ENCODE measurements around the gene TFAP2B. TPM values are rescaled to one million over a fixed set of nuclear protein-coding genes. Genes with fewer than 3 reads are reported as not detected.

The TFAP2B gene
- not detected for total RNA-seq

- in situ Hi-C loops (cut with MboI; ENCODE audit: low pct_ligation_motif_present in 1 of 4, low pct_unique_long_range_greater_than_20kb in 1 of 4, low sequenced_read_pairs in 3 of 4) (loop anchor here (10.0 to 25.0 kb wide), 6 partner anchors 544 to 1219 kb away; no protein-coding TSS in a partner anchor), intact Hi-C loops (cut with DNase I; ENCODE audit: low total_unique reads) (no loop called here)
- Histone ChIP-seq H3K27ac (no peak within 1 kb of the TSS), H3K36me3 (no peaks in the 10 kb centered on the region), H3K27me3 (peaks cover 98% of the 10 kb centered on the region), H3K9me3 (no peaks in the 10 kb centered on the region), H3K4me3 (peak within 1 kb of the TSS in 1 of 4 donors; percentile 35), H3K4me1 (peaks cover 0 to 26% (median 12%) of the 10 kb centered on the region in 4 donors)
- no peak for TF ChIP-seq EP300 (IDR thresholded peaks at IDR 0.05; ENCODE audit: low read depth)
- TF ChIP-seq, protein P1, sequence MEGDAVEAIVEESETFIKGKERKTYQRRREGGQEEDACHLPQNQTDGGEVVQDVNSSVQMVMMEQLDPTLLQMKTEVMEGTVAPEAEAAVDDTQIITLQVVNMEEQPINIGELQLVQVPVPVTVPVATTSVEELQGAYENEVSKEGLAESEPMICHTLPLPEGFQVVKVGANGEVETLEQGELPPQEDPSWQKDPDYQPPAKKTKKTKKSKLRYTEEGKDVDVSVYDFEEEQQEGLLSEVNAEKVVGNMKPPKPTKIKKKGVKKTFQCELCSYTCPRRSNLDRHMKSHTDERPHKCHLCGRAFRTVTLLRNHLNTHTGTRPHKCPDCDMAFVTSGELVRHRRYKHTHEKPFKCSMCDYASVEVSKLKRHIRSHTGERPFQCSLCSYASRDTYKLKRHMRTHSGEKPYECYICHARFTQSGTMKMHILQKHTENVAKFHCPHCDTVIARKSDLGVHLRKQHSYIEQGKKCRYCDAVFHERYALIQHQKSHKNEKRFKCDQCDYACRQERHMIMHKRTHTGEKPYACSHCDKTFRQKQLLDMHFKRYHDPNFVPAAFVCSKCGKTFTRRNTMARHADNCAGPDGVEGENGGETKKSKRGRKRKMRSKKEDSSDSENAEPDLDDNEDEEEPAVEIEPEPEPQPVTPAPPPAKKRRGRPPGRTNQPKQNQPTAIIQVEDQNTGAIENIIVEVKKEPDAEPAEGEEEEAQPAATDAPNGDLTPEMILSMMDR (IDR thresholded peaks at IDR 0.05): no peak
- TF ChIP-seq POLR2A (IDR thresholded peaks at IDR 0.05): no peak
- TF ChIP-seq POLR2AphosphoS5 (IDR thresholded peaks at IDR 0.05): no peak
- DNase-seq: no peak
- WGBS, 2 donors (ENCODE audit: low coverage in 1 of 2): 6 to 23% methylated on average over 4 to 7 of the region's 7 CpGs
Observed at GRCh38 chr6:50818673-50819072, at the start of gene TFAP2B. Gene TFAP2B (plus strand): TSS chr6:50818871. CDS start chr6:50818892, 21 bp downstream.

GRCh38 chr6:50778696-50779095, 40.0 kb upstream of the TFAP2B start:
- intact Hi-C loops (cut with DNase I; ENCODE audit: low total_unique reads): no loop called here
- in situ Hi-C loops (cut with MboI; ENCODE audit: low pct_ligation_motif_present in 1 of 4, low pct_unique_long_range_greater_than_20kb in 1 of 4, low sequenced_read_pairs in 3 of 4): no loop called here
- Histone ChIP-seq H3K27ac (no peak overlapping the region), H3K27me3 (no peaks in the 10 kb centered on the region), H3K9me3 (no peaks in the 10 kb centered on the region), H3K4me1 (no peaks in the 10 kb centered on the region), H3K4me3 (no peak overlapping the region), H3K36me3 (no peaks in the 10 kb centered on the region)
- DNase-seq: no peak
- TF ChIP-seq, protein P1 (IDR thresholded peaks at IDR 0.05): no peak
- no peak for TF ChIP-seq EP300 (IDR thresholded peaks at IDR 0.05; ENCODE audit: low read depth)
- TF ChIP-seq POLR2AphosphoS5 (IDR thresholded peaks at IDR 0.05): no peak
- no peak for TF ChIP-seq POLR2A (IDR thresholded peaks at IDR 0.05)

DNA sequence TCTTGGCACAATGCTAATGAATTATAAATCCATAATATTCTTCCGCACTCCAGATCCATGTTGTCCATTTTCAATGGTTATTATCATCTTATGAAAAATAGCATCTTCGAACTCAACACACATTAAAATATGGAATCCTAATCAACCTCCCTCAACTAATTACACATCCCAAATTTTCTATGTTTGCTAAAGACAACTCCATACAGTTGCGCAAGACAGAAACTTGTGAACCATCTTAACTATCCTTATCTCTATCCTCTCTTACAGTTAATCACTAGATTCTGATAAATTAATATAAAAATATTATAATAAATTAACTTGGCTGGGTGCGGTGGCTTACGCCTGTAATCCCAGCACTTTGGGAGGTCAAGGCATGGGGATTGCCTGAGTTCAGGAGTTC, 38.3 kb upstream of the TFAP2B start:
- Histone ChIP-seq H3K27ac (no peak overlapping the region), H3K4me1 (no peaks in the 10 kb centered on the region), H3K9me3 (no peaks in the 10 kb centered on the region), H3K27me3 (no peaks in the 10 kb centered on the region), H3K36me3 (no peaks in the 10 kb centered on the region), H3K4me3 (no peak overlapping the region)
- in situ Hi-C loops (cut with MboI; ENCODE audit: low pct_ligation_motif_present in 1 of 4, low pct_unique_long_range_greater_than_20kb in 1 of 4, low sequenced_read_pairs in 3 of 4) (no loop called here), intact Hi-C loops (cut with DNase I; ENCODE audit: low total_unique reads) (no loop called here)
- DNase-seq: no peak
- 92 to 95% methylated on average over 5 of the region's 5 CpGs for WGBS, 2 donors (ENCODE audit: low coverage in 1 of 2)
- TF ChIP-seq POLR2AphosphoS5 (IDR thresholded peaks at IDR 0.05): no peak
- TF ChIP-seq, protein P1 (IDR thresholded peaks at IDR 0.05): no peak
- TF ChIP-seq EP300 (IDR thresholded peaks at IDR 0.05; ENCODE audit: low read depth): no peak
- TF ChIP-seq POLR2A (IDR thresholded peaks at IDR 0.05): no peak

- no peaks in the 10 kb centered on the region for H3K9me3 ChIP-seq
- H3K36me3 ChIP-seq: no peaks in the 10 kb centered on the region
- WGBS, 2 donors (ENCODE audit: low coverage in 1 of 2): 0 to 23% methylated on average over 1 of the region's 1 CpG
- intact Hi-C loops (cut with DNase I; ENCODE audit: low total_unique reads): no loop called here
- no peak overlapping the region for H3K27ac ChIP-seq
- H3K4me3 ChIP-seq: no peak overlapping the region
- TF ChIP-seq, protein P1 (IDR thresholded peaks at IDR 0.05): no peak
- TF ChIP-seq EP300 (IDR thresholded peaks at IDR 0.05; ENCODE audit: low read depth) (no peak), POLR2AphosphoS5 (IDR thresholded peaks at IDR 0.05) (no peak), POLR2A (IDR thresholded peaks at IDR 0.05) (no peak)
- DNase-seq: no peak
- in situ Hi-C loops (cut with MboI; ENCODE audit: low pct_ligation_motif_present in 1 of 4, low pct_unique_long_range_greater_than_20kb in 1 of 4, low sequenced_read_pairs in 3 of 4): no loop called here
- no peaks in the 10 kb centered on the region for H3K4me1 ChIP-seq
- no peaks in the 10 kb centered on the region for H3K27me3 ChIP-seq
Observed at GRCh38 chr6:50785921-50786320, 32.8 kb upstream of the TFAP2B start.
